LoVo (cell line): ENCODE results near the gene SMC1B.
A peak's percentile ranks its signal among the peaks of the same experiment; 100 is the strongest.
"Not testable (repeated sequence)": the region's sequence is repeated elsewhere in the genome, so short reads cannot be mapped to it uniquely, and the experiment has no call there.

ENCODE experiments used
- DNase-seq: peaks from one replicate; pipeline ENCODE4 v3.0.0-alpha.2; 2016; ENCODE audit warnings: low spot score

The SMC1B gene

GRCh38 chr22:45302751-45303150 is 110.6 kb downstream of the SMC1B start:
- DNase-seq = peak; percentile 16

GRCh38 chr22:45298934-45299505 is 114.4 kb downstream of the SMC1B start:
- no peak for DNase-seq

- no peak for DNase-seq
Measured at GRCh38 chr22:45296628-45297297, 116.6 kb downstream of the SMC1B start.

GRCh38 chr22:45295492-45295891 is 117.9 kb downstream of the SMC1B start:
- no peak for DNase-seq

- DNase-seq = not testable (repeated sequence)
Measured at GRCh38 chr22:45295004-45295403, 118.4 kb downstream of the SMC1B start.
